SK-N-SH treated with all-trans-retinoic acid at 6 μM for 48 hours (cell line): ENCODE results near the gene DEAF1.
A peak's percentile ranks its signal among the peaks of the same experiment; 100 is the strongest.
"Not testable (repeated sequence)": the region's sequence is repeated elsewhere in the genome, so short reads cannot be mapped to it uniquely, and the experiment has no call there.

Experiments used
- ATAC-seq: fragments of 200-7000 bp; cut with Tn5 transposase; 3 replicates; pipeline ENCODE4 v1.9.1; 2020; ENCODE audit warnings: mild to moderate bottlenecking, moderate library complexity
- ARNTL ChIP-seq: fragments of 450-650 bp; formaldehyde crosslinking; IDR thresholded peaks from 2 replicates; pipeline ENCODE4 v1.5.0; 2020; ENCODE audit warnings: low read depth, mild to moderate bottlenecking, moderate library complexity, borderline replicate concordance
- BACH2 ChIP-seq: fragments of 250-450 bp; sonication (Bioruptor Pico); IDR thresholded peaks from 2 replicates; pipeline ENCODE4 v1.9.0; 2021; ENCODE audit warnings: mild to moderate bottlenecking, borderline replicate concordance
- CREB5 ChIP-seq: fragments of 250-450 bp; sonication (Bioruptor Pico); IDR thresholded peaks from 2 replicates; pipeline ENCODE4 v1.5.1; 2020; ENCODE audit warnings: low read depth, mild to moderate bottlenecking, moderate library complexity
- CSDC2 ChIP-seq: fragments of 250-450 bp; sonication (Bioruptor Pico); IDR thresholded peaks from 2 replicates; pipeline ENCODE4 v1.5.0; 2020; ENCODE audit warnings: mild to moderate bottlenecking, moderate library complexity
- ESRRG ChIP-seq: fragments of 250-450 bp; sonication (Bioruptor Pico); IDR thresholded peaks from 2 replicates; pipeline ENCODE4 v1.6.1; 2021; ENCODE audit warnings: mild to moderate bottlenecking
- GLIS3 ChIP-seq: fragments of 250-450 bp; sonication (Bioruptor Pico); IDR thresholded peaks from 2 replicates; pipeline ENCODE4 v1.5.0; 2020; ENCODE audit warnings: mild to moderate bottlenecking, moderate library complexity
- ISL1 ChIP-seq: fragments of 250-450 bp; sonication (Bioruptor Pico); IDR thresholded peaks from 2 replicates; pipeline ENCODE4 v2.1.2; 2022; ENCODE audit warnings: mild to moderate bottlenecking, moderate library complexity
- OSR1 ChIP-seq: fragments of 250-450 bp; sonication (Bioruptor Pico); IDR thresholded peaks from 2 replicates; pipeline ENCODE4 v1.8.0; 2022; ENCODE audit warnings: moderate library complexity, mild to moderate bottlenecking, inconsistent platforms
- POU6F1 ChIP-seq: fragments of 250-450 bp; sonication (Bioruptor Pico); IDR thresholded peaks from 2 replicates; pipeline ENCODE4 v1.8.0; 2021; ENCODE audit warnings: low read depth, mild to moderate bottlenecking, moderate library complexity, borderline replicate concordance
- PPARA ChIP-seq: fragments of 250-450 bp; sonication (Bioruptor Pico); IDR thresholded peaks from 2 replicates; pipeline ENCODE4 v1.5.0; 2020; ENCODE audit warnings: mild to moderate bottlenecking, borderline replicate concordance
- RARB ChIP-seq: fragments of 250-450 bp; sonication (Bioruptor Pico); IDR thresholded peaks from 2 replicates; pipeline ENCODE4 v1.8.0; 2021; ENCODE audit warnings: mild to moderate bottlenecking, moderate library complexity
- TOX ChIP-seq: fragments of 250-450 bp; sonication (Bioruptor Pico); IDR thresholded peaks from 2 replicates; pipeline ENCODE4 v1.8.0; 2021; ENCODE audit warnings: mild to moderate bottlenecking, moderate library complexity, borderline replicate concordance
- ZC3H10 ChIP-seq: fragments of 250-450 bp; sonication (Bioruptor Pico); IDR thresholded peaks from 2 replicates; pipeline ENCODE4 v1.5.1; 2021; ENCODE audit warnings: mild to moderate bottlenecking, moderate library complexity
- ZFP3 ChIP-seq: fragments of 250-450 bp; sonication (Bioruptor Pico); IDR thresholded peaks from 2 replicates; pipeline ENCODE4 v1.5.0; 2020; ENCODE audit warnings: mild to moderate bottlenecking, moderate library complexity
- ZFP30 ChIP-seq: fragments of 450-650 bp; formaldehyde crosslinking; IDR thresholded peaks from 2 replicates; pipeline ENCODE4 v1.5.0; 2022; ENCODE audit warnings: mild to moderate bottlenecking, moderate library complexity
- ZNF565 ChIP-seq: fragments of 450-650 bp; formaldehyde crosslinking; conservative IDR thresholded peaks from 2 replicates; pipeline ENCODE4 v1.5.0; 2020; ENCODE audit warnings: low read depth, mild to moderate bottlenecking, moderate library complexity
- ZNF8 ChIP-seq: fragments of 450-650 bp; formaldehyde crosslinking; IDR thresholded peaks from 2 replicates; pipeline ENCODE4 v1.5.0; 2020; ENCODE audit warnings: mild to moderate bottlenecking, moderate library complexity
- TF ChIP-seq, protein P1 (sequence below): fragments of 250-450 bp; sonication (Bioruptor Pico); IDR thresholded peaks from 2 replicates; pipeline ENCODE4 v1.5.1; 2021; ENCODE audit warnings: mild to moderate bottlenecking, moderate library complexity
- TF ChIP-seq, protein P2 (sequence below): fragments of 250-450 bp; sonication (Bioruptor Pico); IDR thresholded peaks from 2 replicates; pipeline ENCODE4 v1.5.0; 2020; ENCODE audit warnings: mild to moderate bottlenecking, moderate library complexity
- TF ChIP-seq, protein P3 (sequence below): fragments of 250-450 bp; sonication (Bioruptor Pico); IDR thresholded peaks from 2 replicates; pipeline ENCODE4 v1.8.0; 2020; ENCODE audit warnings: mild to moderate bottlenecking, moderate library complexity, borderline replicate concordance

The DEAF1 gene

GRCh38 chr11:655036-655726, 39.8 kb downstream of the DEAF1 start:
- no peak for ATAC-seq
- no peak for TF ChIP-seq ZC3H10
- no peak for TF ChIP-seq ZNF565 (CRISPR knock-in tag)
- no peak for TF ChIP-seq BACH2 (CRISPR knock-in tag)
- TF ChIP-seq OSR1 (CRISPR knock-in tag): no peak
- TF ChIP-seq, protein P1, sequence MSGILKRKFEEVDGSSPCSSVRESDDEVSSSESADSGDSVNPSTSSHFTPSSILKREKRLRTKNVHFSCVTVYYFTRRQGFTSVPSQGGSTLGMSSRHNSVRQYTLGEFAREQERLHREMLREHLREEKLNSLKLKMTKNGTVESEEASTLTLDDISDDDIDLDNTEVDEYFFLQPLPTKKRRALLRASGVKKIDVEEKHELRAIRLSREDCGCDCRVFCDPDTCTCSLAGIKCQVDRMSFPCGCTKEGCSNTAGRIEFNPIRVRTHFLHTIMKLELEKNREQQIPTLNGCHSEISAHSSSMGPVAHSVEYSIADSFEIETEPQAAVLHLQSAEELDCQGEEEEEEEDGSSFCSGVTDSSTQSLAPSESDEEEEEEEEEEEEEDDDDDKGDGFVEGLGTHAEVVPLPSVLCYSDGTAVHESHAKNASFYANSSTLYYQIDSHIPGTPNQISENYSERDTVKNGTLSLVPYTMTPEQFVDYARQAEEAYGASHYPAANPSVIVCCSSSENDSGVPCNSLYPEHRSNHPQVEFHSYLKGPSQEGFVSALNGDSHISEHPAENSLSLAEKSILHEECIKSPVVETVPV (CRISPR knock-in tag): no peak
- no peak for TF ChIP-seq CSDC2 (CRISPR knock-in tag)

GRCh38 chr11:654444-654843, 40.6 kb downstream of the DEAF1 start:
- ATAC-seq: not testable (repeated sequence)

DNA sequence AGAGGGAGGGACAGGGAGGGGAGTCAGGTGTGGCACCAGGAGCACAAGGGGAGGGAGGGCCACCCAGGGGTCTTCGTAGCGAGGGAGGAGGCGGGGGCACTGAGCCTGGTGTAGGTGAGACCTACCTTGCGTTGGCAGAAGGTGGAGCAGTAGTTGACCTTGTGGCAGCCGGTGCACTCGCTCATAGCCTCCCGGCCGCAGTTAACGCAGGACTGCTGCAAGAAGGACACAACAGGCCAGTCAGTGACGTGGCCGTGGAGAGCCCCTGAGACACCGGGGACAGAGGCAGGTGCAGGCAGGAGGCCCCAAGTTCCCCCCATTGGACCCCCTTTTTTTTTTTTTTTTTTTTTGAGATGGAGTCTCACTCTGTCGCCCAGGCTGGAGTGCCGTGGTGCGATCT, 41.2 kb downstream of the DEAF1 start:
- no peak for TF ChIP-seq BACH2 (CRISPR knock-in tag)
- no peak for TF ChIP-seq ISL1 (CRISPR knock-in tag)
- no peak for TF ChIP-seq CSDC2 (CRISPR knock-in tag)
- TF ChIP-seq ZC3H10: no peak
- TF ChIP-seq CREB5: no peak
- TF ChIP-seq POU6F1 (CRISPR knock-in tag): no peak
- TF ChIP-seq, protein P2, sequence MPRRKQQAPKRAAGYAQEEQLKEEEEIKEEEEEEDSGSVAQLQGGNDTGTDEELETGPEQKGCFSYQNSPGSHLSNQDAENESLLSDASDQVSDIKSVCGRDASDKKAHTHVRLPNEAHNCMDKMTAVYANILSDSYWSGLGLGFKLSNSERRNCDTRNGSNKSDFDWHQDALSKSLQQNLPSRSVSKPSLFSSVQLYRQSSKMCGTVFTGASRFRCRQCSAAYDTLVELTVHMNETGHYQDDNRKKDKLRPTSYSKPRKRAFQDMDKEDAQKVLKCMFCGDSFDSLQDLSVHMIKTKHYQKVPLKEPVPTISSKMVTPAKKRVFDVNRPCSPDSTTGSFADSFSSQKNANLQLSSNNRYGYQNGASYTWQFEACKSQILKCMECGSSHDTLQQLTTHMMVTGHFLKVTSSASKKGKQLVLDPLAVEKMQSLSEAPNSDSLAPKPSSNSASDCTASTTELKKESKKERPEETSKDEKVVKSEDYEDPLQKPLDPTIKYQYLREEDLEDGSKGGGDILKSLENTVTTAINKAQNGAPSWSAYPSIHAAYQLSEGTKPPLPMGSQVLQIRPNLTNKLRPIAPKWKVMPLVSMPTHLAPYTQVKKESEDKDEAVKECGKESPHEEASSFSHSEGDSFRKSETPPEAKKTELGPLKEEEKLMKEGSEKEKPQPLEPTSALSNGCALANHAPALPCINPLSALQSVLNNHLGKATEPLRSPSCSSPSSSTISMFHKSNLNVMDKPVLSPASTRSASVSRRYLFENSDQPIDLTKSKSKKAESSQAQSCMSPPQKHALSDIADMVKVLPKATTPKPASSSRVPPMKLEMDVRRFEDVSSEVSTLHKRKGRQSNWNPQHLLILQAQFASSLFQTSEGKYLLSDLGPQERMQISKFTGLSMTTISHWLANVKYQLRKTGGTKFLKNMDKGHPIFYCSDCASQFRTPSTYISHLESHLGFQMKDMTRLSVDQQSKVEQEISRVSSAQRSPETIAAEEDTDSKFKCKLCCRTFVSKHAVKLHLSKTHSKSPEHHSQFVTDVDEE (CRISPR knock-in tag): no peak
- TF ChIP-seq PPARA (CRISPR knock-in tag): no peak
- no peak for TF ChIP-seq ZNF565 (CRISPR knock-in tag)
- TF ChIP-seq, protein P1 (CRISPR knock-in tag): no peak
- no peak for TF ChIP-seq OSR1 (CRISPR knock-in tag)
- TF ChIP-seq TOX (CRISPR knock-in tag): no peak
- TF ChIP-seq ZFP30 (CRISPR knock-in tag): no peak
- TF ChIP-seq RARB (CRISPR knock-in tag): no peak
- TF ChIP-seq GLIS3: no peak
- TF ChIP-seq ZNF8 (CRISPR knock-in tag): no peak
- TF ChIP-seq ESRRG: no peak
- no peak for TF ChIP-seq ZFP3 (CRISPR knock-in tag)
- TF ChIP-seq, all 23 proteins: peak for 0
- no peak for ATAC-seq

DNA sequence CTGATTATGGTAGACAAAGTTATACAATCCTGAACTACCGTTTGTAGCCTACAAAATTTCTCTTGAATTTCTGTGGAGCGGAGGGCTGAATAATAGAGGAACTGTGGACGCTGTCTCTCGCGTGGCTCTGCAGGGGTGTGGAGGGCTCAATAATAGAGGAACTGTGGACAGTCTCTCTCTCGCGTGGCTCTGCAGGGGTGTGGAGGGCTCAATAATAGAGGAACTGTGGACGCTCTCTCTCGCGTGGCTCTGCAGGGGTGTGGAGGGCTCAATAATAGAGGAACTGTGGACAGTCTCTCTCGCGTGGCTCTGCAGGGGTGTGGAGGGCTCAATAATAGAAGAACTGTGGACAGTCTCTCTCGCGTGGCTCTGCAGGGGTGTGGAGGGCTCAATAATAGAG, 41.9 kb downstream of the DEAF1 start:
- ATAC-seq: not testable (repeated sequence)

DNA sequence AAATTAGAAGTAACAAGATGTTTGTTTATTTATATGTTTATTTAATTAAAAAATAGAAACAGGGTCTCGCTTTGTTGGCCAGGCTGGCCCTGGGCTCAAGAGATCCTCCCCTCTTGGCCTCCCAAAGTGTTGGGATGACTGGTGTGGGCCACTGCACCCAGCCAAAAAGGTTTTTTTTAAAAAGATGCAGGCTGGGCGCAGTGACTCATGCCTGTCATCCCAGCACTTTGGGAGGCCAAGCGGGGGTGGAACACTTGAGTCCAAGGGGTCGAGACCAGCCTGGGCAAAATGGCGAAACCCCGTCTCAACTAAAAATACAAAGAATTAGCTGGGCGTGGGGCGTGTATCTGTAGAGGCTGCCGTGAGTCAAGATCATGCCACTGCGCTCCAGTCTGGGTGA, 44.5 kb downstream of the DEAF1 start:
- peak; percentile 45 for ATAC-seq
- TF ChIP-seq ZNF8 (CRISPR knock-in tag): no peak
- TF ChIP-seq OSR1 (CRISPR knock-in tag): no peak
- TF ChIP-seq, protein P3, sequence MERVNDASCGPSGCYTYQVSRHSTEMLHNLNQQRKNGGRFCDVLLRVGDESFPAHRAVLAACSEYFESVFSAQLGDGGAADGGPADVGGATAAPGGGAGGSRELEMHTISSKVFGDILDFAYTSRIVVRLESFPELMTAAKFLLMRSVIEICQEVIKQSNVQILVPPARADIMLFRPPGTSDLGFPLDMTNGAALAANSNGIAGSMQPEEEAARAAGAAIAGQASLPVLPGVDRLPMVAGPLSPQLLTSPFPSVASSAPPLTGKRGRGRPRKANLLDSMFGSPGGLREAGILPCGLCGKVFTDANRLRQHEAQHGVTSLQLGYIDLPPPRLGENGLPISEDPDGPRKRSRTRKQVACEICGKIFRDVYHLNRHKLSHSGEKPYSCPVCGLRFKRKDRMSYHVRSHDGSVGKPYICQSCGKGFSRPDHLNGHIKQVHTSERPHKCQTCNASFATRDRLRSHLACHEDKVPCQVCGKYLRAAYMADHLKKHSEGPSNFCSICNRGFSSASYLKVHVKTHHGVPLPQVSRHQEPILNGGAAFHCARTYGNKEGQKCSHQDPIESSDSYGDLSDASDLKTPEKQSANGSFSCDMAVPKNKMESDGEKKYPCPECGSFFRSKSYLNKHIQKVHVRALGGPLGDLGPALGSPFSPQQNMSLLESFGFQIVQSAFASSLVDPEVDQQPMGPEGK (CRISPR knock-in tag): no peak
- no peak for TF ChIP-seq CREB5
- no peak for TF ChIP-seq CSDC2 (CRISPR knock-in tag)
- TF ChIP-seq ARNTL: no peak
- TF ChIP-seq, protein P1 (CRISPR knock-in tag): no peak
- no peak for TF ChIP-seq RARB (CRISPR knock-in tag)
- no peak for TF ChIP-seq ZNF565 (CRISPR knock-in tag)
